GM19035 (cell line): Measurements from ENCODE around the gene MUC20.

ENCODE experiments used
- ATAC-seq: cut with Tn5 transposase; IDR thresholded peaks from one replicate; pipeline ENCODE4 v1.9.1; 2021; ENCODE audit not compliant: unreplicated experiment

MUC20 gene

DNA sequence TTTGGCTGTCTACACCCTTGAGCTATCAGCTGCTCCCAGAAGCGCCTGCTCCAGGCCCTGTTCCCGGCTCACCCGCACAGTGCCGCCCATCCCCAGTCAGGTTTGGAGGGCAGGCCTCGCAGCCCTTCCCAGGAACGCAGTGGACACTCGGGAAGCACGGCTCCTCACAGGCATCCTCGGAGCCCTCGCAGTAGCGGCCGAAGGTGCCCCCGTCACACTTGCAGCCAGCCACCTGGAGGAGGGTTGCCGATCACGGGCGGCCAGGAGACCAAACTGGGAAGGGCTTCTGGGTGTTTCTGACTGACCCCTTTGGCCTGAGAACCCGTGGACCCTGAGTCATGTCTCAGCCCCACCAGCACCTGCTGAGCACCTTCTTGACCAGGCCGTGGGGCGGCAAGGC lies 33.4 kb downstream of the MUC20 start:
- ATAC-seq: no peak

DNA sequence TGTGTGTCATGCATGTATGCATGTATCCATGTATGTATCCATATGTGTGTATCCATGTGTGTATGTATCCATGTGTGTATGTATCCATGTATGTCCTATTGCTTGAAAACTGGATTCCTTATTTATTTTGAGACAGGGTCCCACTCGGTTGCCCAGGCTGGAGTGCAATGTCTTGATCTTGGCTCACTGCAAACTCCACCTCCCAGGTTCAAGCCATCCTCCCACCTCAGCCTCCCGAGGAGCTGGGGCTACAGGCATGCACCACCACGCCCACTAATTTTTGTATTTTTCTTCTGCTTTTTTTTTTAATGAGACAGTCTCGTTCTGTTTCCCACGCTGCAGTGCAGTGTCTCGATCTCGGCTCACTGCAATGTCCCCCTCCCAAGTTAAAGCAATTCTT lies 34.1 kb downstream of the MUC20 start:
- ATAC-seq: no peak

DNA sequence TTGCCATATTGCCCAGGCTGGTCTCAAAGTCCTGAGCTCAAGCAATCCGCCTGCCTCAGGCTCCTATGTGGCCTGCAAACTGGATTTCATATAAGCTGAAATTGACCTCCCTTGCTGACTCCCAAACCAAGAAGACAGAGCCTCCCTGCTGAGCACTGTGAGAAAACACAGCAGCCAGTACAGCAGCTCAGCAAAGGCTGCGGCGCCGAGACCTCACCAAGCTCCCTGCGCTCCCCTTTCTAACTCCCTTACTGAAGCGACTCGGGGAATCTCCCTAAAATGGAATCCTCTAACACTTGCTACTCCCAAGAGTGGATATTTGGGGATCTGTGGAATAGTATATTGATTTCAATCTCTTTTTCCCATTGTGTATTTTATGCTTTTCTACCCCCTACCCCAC lies 34.6 kb downstream of the MUC20 start:
- no peak for ATAC-seq

DNA sequence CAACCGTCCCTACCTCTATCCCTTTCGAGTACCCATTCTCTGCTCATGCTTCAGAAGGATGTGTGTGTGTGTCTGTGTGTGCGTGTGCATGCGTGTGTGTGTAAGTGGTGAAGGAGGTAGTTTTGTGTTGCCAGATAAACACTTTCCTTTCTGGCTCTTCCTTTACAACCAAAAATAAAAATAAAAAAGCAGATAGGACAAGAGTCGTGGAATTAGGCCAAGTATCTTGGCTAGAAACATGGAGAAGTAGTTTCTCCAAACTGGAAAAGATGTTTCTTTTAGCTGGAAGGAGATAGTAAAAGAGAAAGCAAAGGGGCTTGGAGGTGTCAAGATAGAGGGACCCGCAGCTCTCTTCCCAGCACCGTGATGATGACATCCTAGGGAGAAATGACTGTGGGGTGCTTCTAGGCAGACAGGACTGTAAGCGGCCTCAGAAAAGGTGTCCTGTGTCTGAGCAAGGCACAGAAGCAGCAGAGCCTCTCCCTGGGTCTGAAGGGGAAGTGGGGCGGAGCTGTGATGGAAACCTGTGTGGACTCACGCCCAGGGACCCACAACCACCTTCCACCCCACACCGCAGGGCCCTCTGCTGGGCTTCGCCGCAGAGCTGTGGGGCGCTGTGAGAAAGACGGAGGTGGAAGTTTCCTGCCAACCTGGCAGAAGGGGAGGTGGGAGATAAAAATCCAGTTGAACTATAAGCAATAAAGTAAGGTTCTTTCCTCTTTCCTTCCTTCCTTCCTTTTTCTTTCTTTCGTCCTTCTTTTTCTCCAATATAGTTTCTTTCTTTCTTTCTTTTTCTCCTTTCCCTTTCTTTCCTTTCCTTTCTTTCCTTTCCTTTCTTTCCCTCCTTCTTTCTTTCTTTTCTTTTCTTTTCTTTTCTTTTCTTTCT lies 35.3 kb downstream of the MUC20 start:
- no peak for ATAC-seq

GRCh38 chr3:195757438-195757770 lies 36.6 kb downstream of the MUC20 start:
- ATAC-seq: no peak

DNA sequence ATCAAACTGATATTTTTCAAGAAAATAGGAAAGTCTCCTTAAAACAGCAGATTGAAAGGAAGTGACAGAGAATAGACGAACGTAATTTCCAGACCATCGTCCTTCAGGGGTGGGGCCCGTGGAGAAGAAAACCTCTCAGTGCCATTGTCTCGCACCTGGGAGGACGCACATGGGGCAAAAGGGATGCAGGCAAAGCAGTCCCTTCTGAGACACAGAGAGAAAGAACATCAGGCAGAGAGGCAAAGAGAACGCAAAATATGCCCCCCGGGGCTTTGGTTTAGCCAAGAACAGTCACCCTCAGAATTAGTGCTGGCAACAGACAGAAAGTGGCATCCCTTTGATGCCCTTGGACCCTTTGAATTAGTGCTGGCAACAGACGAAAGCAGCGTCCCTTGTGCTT lies 37.0 kb downstream of the MUC20 start:
- no peak for ATAC-seq

- ATAC-seq: no peak
These were observed 38.1 kb downstream of the MUC20 start for GRCh38 chr3:195758721-195759353.

GRCh38 chr3:195760345-195761122 lies 39.8 kb downstream of the MUC20 start:
- no peak for ATAC-seq

DNA sequence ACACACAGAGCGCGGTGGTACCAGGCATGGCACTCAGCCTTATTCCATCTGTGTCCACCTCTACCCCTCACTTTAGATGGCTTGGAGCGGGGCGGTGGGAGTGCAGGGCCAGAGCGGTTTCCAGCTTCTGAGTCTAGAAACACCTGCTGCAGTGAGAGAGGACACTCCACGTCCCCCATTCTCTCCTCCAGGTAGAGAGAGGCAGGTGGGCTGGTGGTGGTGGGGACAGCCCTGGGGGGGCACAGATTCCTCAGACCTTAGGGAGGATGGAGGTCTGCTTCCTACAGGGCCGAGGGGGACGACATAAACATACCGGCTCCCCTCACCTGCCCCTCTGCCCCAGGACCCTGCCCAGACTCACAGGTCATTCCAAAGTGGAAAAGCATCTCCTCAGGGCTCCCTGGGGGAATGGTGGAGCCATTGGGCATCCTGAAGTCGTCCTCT lies 40.4 kb downstream of the MUC20 start:
- no peak for ATAC-seq

DNA sequence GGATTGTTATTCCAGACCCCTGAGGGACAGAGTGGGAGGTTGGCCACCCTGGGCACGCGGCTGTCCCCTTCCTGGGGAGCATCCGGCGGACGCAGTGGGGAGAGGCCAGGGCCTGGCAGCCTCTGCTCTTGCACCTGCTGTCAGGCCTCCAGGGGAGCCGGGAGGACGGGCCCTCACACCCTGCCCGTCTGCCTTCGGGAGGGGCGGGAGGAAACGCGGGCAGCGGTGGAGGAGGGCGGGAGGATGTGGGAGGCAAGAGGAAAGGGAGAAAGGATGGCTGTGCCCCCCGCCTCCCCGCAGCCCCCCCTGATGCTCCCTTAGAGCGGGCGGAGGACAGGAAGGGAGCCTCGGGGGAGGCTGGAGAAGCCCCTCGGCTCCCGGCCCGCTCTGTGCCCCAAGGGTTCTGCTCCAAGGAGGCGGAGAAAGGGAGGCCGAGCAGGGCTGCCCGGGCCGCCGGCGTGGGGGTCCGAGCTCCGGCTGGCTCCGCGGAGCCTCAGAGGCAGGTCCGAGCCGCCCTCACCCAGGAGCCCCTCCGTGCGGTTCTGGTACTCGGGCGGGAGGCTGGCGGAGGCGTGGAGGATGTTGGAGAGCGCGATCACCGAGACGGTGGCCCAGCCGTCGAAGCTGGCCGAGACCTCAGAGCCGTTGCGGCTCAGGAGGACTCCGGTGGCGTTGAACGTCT lies 40.9 kb downstream of the MUC20 start:
- ATAC-seq: no peak

DNA sequence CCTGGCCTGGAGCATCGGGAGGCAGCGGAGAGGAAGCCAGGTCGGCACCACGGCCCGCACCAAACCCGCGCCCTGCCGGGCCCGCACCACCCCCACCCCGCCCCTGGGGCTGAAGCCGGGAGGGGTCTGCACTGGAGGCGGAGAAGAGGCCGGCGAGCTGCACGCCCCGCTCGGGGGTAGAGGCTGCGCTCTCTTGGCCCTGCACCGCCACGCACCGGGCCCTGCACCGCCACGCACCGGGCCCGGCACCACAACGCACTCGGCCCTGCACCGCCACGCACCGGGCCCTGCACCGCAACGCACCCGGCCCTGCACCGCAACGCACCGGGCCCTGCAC lies 41.4 kb downstream of the MUC20 start:
- no peak for ATAC-seq

- ATAC-seq: no peak
These were observed 41.8 kb downstream of the MUC20 start for GRCh38 chr3:195762611-195763010.

DNA sequence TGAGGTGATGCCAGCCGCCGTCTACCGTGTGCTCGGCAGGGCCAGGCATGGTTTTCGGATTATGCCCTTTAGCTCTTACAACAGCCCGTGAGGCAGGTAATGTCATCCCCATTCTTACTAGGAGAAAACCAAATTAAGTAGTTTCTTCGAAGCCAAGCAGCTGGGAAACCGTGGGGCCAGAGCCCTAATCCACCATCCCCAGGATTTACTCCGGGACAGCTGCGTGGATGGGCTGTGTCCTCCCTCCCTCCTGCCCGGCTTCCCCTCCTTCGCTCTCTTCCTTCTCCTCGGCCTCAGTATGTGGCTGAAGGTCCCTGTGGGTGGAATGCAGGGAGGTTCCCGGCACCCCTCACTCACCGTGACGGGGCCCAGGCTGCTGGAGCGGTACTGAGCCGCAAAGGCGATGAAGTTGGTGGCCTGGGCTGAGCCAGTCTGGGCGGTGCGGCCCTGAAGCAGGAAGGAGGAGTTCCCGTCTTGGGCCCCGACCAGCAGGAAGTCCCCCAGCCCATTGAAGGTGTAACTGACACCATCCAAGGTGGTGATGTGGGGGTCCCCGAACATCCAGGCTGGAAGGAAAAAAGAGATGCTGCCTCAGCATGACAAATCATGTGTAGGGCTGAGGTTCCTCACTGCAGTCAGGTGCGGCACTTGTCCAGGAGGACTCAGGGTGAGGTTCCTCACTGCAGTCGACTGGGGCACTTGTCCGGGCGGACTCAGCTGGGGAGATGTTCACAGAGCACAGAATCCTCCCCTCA lies 42.5 kb downstream of the MUC20 start:
- ATAC-seq: no peak

DNA sequence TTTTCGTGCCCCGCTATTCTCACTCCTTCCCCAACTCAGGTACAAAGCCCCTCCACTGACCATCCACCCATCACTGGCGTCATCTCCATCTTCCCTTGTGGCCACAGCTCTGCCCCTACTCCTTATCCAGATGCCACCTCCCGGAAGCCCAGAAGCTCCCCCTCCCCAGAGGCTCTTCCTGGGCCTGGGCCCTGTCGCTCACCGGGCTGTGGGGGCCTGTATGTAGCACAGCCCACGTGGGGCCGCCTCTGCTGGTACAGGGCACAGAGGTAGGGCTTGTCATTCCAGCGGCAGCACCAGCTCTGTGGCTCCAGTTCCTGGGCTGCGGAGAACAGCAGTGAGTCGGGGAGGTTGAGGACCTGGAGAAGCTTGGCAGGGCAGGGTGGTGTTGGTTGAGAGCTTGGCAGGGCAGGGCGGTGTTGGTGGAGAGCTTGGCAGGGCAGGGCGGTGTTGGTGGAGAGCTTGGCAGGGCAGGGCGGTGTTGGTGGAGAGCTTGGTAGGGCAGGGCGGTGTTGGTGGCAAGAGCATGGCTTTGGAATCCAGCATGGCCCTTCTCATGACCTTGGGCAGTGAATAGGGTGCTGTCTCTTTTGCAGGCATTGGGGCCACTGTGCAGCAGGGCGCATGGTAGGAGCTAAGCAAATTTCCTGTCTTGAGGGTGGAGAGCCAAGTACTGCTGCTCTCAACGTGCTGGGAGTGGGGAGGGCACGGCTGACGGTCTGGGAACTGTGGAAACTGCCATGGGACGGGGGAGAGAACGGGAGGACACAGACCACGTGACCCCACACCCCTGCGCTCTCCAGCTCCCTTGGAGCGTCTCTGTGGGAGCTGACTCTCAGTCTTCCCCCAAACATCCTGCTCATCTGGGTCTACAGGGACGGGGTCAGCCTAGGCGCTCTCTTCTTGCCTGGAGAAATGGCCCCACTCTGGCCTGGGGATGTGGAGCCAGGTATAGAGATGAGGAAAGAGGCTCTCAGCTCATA lies 43.4 kb downstream of the MUC20 start:
- no peak for ATAC-seq

- no peak for ATAC-seq
These were observed 44.4 kb downstream of the MUC20 start for GRCh38 chr3:195764961-195765706.

GRCh38 chr3:195766671-195767070 lies 45.9 kb downstream of the MUC20 start:
- ATAC-seq: no peak

DNA sequence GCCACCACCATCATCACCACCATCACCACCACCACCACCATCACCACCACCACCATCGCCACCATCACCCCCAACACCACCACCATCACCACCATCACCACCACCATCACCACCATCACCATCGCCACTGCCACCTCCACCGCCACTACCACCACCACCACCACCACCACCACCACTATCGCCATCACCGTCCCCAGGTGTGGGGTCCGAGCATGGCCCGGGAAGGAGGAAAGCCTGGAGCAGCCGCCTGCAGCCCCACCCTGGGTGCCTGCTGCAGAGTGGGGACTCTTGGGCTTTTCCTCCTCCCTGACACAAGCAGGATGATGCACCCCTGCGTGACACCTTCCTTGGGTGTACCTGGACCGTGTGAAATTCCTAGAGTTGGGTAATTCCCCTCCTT lies 47.0 kb downstream of the MUC20 start:
- ATAC-seq: no peak

DNA sequence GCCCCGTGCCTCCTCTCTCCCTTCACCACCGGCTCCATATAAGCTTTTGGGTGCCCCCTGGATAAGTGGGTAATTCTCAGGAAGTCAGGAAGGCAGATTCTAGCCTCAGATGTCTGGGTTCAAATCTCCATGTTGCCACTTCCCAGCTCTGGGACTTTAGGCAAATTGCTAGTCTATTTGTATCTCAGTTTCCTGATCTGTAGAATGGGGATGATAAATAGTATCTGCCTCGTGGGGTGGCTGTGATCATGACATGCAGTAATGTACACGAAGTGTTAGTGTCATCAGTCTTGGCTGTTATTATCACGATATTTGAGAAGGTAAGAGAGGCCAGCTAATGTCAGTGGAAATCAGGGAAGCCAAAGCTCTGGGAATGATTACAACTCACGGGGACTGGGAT lies 47.6 kb downstream of the MUC20 start:
- ATAC-seq: no peak

DNA sequence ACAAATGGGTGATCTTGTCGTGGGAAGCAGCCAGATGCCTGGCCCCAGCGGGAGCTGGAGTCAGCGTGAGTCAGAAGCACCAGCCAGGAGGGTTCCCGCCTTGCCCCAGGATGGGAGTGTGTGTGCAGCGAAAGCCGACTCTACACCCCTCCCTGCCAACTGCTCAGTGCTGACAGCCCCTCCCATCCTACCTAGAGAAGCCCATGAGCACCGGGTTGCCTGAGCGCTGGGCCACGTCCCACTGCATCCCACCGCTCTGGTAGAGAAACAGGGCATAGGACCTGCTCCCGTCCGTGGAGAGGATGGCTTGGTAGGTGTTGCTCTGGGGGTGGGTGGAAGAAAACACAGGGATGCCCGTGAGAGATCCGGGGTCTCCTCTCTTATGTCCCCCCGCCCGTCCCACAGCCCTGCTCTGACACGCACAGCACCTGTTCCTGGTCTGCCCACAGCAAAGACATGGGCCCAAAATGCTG lies 48.1 kb downstream of the MUC20 start:
- ATAC-seq: no peak
